GM12878 (cell line): ENCODE results near the gene EEPD1.

ENCODE experiments used
- CTCF ChIP-seq, 3 experiments: IDR thresholded peaks in 2 of 3; conservative IDR thresholded peaks in 1 of 3; 2 replicates each; pipeline ENCODE4 v1.5.1; 2011; ENCODE audit warnings: low read depth in 3 of 3, low read length in 3 of 3, mild to moderate bottlenecking in 3 of 3, control low read depth in 2 of 3, moderate library complexity in 2 of 3, inconsistent platforms in 1 of 3, mixed read lengths in 1 of 3; ENCODE audit not compliant: control insufficient read depth in 2 of 3, insufficient read depth in 1 of 3; ENCODE audit errors: extremely low read depth in 1 of 3
- ESRRA ChIP-seq: IDR thresholded peaks from 2 replicates; pipeline ENCODE4 v1.6.1; 2012; ENCODE audit warnings: mild to moderate bottlenecking, low read length, improper control_type of control experiment
- FOS ChIP-seq: IDR thresholded peaks from 3 replicates; pipeline ENCODE4 v1.6.1; 2011; ENCODE audit warnings: borderline replicate concordance; ENCODE audit not compliant: insufficient read length; ENCODE audit errors: extremely low read depth
- MXI1 ChIP-seq: fragments of 150-350 bp; IDR thresholded peaks from 2 replicates; pipeline ENCODE4 v1.6.1; 2011; ENCODE audit warnings: low read depth, mild to moderate bottlenecking, inconsistent platforms, low read length, improper control_type of control experiment
- NFYB ChIP-seq: IDR thresholded peaks from 2 replicates; pipeline ENCODE4 v1.6.1; 2011; ENCODE audit warnings: low read depth, mild to moderate bottlenecking, low read length, improper control_type of control experiment, moderate library complexity; ENCODE audit not compliant: insufficient read depth
- NRF1 ChIP-seq: conservative IDR thresholded peaks from 2 replicates; pipeline ENCODE4 v1.6.1; 2011; ENCODE audit warnings: mild to moderate bottlenecking, low read depth, low read length, improper control_type of control experiment
- PAX5 ChIP-seq: IDR thresholded peaks from 2 replicates; pipeline ENCODE4 v1.6.1; 2011; ENCODE audit warnings: low read depth, low read length, borderline replicate concordance
- POLR2AphosphoS5 ChIP-seq: IDR thresholded peaks from 2 replicates; pipeline ENCODE4 v1.6.1; 2011; ENCODE audit warnings: mild to moderate bottlenecking, low read length, inconsistent platforms
- RFX5 ChIP-seq: IDR thresholded peaks from 2 replicates; pipeline ENCODE4 v1.6.1; 2011; ENCODE audit warnings: low read depth, low read length, improper control_type of control experiment
- SRF ChIP-seq, 2 experiments: IDR thresholded peaks; 2 replicates each; pipeline ENCODE4 v1.6.1; 2011; ENCODE audit warnings: low read depth in 2 of 2, low read length in 2 of 2, mild to moderate bottlenecking in 1 of 2, moderate library complexity in 1 of 2
- TF ChIP-seq, protein P1 (sequence below): IDR thresholded peaks from 2 replicates; pipeline ENCODE4 v1.6.1; 2012; ENCODE audit warnings: mild to moderate bottlenecking, low read depth, low read length
- TF ChIP-seq, protein P2 (sequence below): fragments of 450-650 bp; IDR thresholded peaks from 2 replicates; pipeline ENCODE4 v1.6.1; 2016; ENCODE audit warnings: mild to moderate bottlenecking
- TF ChIP-seq, protein P3 (sequence below): IDR thresholded peaks from 2 replicates; pipeline ENCODE4 v1.6.1; 2012; ENCODE audit warnings: low read depth, low read length, improper control_type of control experiment
- TF ChIP-seq, protein P4 (sequence below): IDR thresholded peaks from 2 replicates; pipeline ENCODE4 v1.6.1; 2011; ENCODE audit warnings: borderline replicate concordance, low read depth, mild to moderate bottlenecking, moderate library complexity, low read length; ENCODE audit not compliant: insufficient read depth, poor library complexity, severe bottlenecking

DNA sequence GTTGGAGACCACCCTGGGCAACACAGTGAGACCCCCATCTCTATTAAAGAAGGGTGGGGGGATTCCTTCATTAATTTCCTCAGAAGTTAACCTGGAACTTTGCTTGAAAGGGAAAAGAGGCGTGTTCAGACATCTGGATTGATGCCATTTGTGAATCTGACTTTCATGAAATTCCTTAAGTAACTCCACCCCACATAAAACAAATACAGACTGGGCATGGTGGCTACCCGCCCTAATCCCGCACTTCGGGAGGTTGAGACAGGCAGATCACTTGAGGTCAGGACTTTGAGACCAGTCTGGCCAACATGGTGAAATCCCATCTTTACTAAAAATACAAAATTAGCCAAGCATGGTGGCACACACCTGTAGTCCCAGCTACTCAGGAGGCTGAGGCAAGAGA lies 75.0 kb downstream of the EEPD1 start:
- TF ChIP-seq PAX5 (no peak), ESRRA (no peak), SRF (IDR thresholded peaks at IDR 0.05; ENCODE audit: low read depth in 2 of 2, low read length in 2 of 2) (no peak), RFX5 (no peak), CTCF (IDR thresholded peaks at IDR 0.05 in 2 of 3, conservative IDR thresholded peaks at IDR 0.05 in 1 of 3; ENCODE audit: control insufficient read depth in 2 of 3, extremely low read depth in 1 of 3, insufficient read depth in 1 of 3, low read depth in 3 of 3, low read length in 3 of 3) (no peak), FOS (no peak), POLR2AphosphoS5 (no peak), MXI1 (no peak), NFYB (no peak), NRF1 (no peak)
- TF ChIP-seq, protein P1, sequence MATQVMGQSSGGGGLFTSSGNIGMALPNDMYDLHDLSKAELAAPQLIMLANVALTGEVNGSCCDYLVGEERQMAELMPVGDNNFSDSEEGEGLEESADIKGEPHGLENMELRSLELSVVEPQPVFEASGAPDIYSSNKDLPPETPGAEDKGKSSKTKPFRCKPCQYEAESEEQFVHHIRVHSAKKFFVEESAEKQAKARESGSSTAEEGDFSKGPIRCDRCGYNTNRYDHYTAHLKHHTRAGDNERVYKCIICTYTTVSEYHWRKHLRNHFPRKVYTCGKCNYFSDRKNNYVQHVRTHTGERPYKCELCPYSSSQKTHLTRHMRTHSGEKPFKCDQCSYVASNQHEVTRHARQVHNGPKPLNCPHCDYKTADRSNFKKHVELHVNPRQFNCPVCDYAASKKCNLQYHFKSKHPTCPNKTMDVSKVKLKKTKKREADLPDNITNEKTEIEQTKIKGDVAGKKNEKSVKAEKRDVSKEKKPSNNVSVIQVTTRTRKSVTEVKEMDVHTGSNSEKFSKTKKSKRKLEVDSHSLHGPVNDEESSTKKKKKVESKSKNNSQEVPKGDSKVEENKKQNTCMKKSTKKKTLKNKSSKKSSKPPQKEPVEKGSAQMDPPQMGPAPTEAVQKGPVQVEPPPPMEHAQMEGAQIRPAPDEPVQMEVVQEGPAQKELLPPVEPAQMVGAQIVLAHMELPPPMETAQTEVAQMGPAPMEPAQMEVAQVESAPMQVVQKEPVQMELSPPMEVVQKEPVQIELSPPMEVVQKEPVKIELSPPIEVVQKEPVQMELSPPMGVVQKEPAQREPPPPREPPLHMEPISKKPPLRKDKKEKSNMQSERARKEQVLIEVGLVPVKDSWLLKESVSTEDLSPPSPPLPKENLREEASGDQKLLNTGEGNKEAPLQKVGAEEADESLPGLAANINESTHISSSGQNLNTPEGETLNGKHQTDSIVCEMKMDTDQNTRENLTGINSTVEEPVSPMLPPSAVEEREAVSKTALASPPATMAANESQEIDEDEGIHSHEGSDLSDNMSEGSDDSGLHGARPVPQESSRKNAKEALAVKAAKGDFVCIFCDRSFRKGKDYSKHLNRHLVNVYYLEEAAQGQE = no peak
- TF ChIP-seq, protein P2, sequence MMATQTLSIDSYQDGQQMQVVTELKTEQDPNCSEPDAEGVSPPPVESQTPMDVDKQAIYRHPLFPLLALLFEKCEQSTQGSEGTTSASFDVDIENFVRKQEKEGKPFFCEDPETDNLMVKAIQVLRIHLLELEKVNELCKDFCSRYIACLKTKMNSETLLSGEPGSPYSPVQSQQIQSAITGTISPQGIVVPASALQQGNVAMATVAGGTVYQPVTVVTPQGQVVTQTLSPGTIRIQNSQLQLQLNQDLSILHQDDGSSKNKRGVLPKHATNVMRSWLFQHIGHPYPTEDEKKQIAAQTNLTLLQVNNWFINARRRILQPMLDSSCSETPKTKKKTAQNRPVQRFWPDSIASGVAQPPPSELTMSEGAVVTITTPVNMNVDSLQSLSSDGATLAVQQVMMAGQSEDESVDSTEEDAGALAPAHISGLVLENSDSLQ = no peak
- TF ChIP-seq, protein P3, sequence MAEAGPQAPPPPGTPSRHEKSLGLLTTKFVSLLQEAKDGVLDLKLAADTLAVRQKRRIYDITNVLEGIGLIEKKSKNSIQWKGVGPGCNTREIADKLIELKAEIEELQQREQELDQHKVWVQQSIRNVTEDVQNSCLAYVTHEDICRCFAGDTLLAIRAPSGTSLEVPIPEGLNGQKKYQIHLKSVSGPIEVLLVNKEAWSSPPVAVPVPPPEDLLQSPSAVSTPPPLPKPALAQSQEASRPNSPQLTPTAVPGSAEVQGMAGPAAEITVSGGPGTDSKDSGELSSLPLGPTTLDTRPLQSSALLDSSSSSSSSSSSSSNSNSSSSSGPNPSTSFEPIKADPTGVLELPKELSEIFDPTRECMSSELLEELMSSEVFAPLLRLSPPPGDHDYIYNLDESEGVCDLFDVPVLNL = no peak
- TF ChIP-seq, protein P4, sequence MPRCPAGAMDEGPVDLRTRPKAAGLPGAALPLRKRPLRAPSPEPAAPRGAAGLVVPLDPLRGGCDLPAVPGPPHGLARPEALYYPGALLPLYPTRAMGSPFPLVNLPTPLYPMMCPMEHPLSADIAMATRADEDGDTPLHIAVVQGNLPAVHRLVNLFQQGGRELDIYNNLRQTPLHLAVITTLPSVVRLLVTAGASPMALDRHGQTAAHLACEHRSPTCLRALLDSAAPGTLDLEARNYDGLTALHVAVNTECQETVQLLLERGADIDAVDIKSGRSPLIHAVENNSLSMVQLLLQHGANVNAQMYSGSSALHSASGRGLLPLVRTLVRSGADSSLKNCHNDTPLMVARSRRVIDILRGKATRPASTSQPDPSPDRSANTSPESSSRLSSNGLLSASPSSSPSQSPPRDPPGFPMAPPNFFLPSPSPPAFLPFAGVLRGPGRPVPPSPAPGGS = no peak
